OCI-LY3 (cell line): ENCODE measurements around the gene CPSF3.

ENCODE experiments used
- EZH2phosphoT487 ChIP-seq: fragments of 200-600 bp; shearing (Covaris generic); IDR thresholded peaks from 2 replicates; pipeline ENCODE4 v1.6.1; 2018; ENCODE audit warnings: antibody characterized with exemption, mixed run types, low read depth
- TF ChIP-seq, protein P1 (sequence below): fragments of 200-600, 300-600 bp; sonication (generic); IDR thresholded peaks from 2 replicates; pipeline ENCODE4 v1.5.1; 2014; ENCODE audit warnings: antibody characterized with exemption, low read length, low read depth

DNA sequence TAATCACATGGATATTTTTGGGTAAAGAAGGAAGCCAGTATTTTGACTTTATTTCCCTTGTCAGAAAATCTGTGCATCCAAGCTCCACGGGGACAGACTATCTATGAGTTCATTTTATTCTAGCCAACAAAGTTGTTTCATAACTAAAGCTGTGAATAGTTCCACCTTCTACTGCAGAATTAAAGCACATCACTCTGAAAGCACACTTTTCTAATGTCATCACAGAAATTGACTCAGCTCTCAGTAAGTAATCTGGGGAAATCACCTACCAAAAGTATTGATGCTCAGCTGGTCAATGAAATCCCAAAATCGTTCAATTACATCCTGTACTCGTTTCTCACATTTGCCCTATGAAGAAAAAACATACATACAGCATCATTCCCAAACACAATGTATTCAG lies 70.0 kb downstream of the CPSF3 start:
- TF ChIP-seq, protein P1, sequence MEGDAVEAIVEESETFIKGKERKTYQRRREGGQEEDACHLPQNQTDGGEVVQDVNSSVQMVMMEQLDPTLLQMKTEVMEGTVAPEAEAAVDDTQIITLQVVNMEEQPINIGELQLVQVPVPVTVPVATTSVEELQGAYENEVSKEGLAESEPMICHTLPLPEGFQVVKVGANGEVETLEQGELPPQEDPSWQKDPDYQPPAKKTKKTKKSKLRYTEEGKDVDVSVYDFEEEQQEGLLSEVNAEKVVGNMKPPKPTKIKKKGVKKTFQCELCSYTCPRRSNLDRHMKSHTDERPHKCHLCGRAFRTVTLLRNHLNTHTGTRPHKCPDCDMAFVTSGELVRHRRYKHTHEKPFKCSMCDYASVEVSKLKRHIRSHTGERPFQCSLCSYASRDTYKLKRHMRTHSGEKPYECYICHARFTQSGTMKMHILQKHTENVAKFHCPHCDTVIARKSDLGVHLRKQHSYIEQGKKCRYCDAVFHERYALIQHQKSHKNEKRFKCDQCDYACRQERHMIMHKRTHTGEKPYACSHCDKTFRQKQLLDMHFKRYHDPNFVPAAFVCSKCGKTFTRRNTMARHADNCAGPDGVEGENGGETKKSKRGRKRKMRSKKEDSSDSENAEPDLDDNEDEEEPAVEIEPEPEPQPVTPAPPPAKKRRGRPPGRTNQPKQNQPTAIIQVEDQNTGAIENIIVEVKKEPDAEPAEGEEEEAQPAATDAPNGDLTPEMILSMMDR: no peak
- no peak for TF ChIP-seq EZH2phosphoT487
